NB4 (cell line): ENCODE data around the gene AKT1.

Experiments
- CTCF ChIP-seq: IDR thresholded peaks from one replicate; pipeline ENCODE4 v1.5.1; 2012; ENCODE audit warnings: low read depth, low read length
- MAX ChIP-seq: IDR thresholded peaks from 2 replicates; pipeline ENCODE4 v1.6.1; 2011; ENCODE audit warnings: low read depth, low read length
- MYC ChIP-seq: IDR thresholded peaks from 2 replicates; pipeline ENCODE4 v1.6.1; 2011; ENCODE audit warnings: low read depth, low read length
- POLR2A ChIP-seq: IDR thresholded peaks from 2 replicates; pipeline ENCODE4 v1.6.1; 2011; ENCODE audit warnings: mild to moderate bottlenecking; ENCODE audit not compliant: insufficient read length; ENCODE audit errors: extremely low read depth

- no peak for TF ChIP-seq MAX
- TF ChIP-seq CTCF = no peak
- TF ChIP-seq POLR2A = no peak
- no peak for TF ChIP-seq MYC
These were observed 1.8 kb upstream of the AKT1 start for GRCh38 chr14:104797115-104798044.
